Activated naive CD8-positive, alpha-beta T cell treated with anti-CD3 and anti-CD28 coated beads, Interleukin-2, amount 50 U/mL, for 16 hours (primary cell): ENCODE data around the gene NDUFAF3.
"Not testable (repeated sequence)": the region's sequence is repeated elsewhere in the genome, so short reads cannot be mapped to it uniquely, and the experiment has no call there.

Experiments used
- DNase-seq: peaks from one replicate; pipeline ENCODE4 v3.0.0-alpha.2; 2020; ENCODE audit warnings: low read depth, low spot score

NDUFAF3 gene

GRCh38 chr3:48999085-48999858 is 22.6 kb upstream of the NDUFAF3 start:
- no peak for DNase-seq

GRCh38 chr3:49001155-49001554 is 20.8 kb upstream of the NDUFAF3 start:
- DNase-seq = no peak

- no peak for DNase-seq
Observed at GRCh38 chr3:49004352-49005302, 17.3 kb upstream of the NDUFAF3 start.

- no peak for DNase-seq
Observed at GRCh38 chr3:49005303-49005680, 16.6 kb upstream of the NDUFAF3 start.

- no peak for DNase-seq
Observed at GRCh38 chr3:49005998-49006397, 15.9 kb upstream of the NDUFAF3 start.

GRCh38 chr3:49006408-49007067 is 15.4 kb upstream of the NDUFAF3 start:
- no peak for DNase-seq

GRCh38 chr3:49007068-49007770 is 14.7 kb upstream of the NDUFAF3 start, which contains the start of gene WDR6:
Gene WDR6, plus strand, starts transcription at chr3:49007391. Its CDS starts 41 bp downstream, at chr3:49007432.
- DNase-seq = peak; percentile 93

- DNase-seq = peak; percentile 59
Observed at GRCh38 chr3:49007771-49008528, 14.0 kb upstream of the NDUFAF3 start.

- DNase-seq = not testable (repeated sequence)
Observed at GRCh38 chr3:49008627-49009026, 13.3 kb upstream of the NDUFAF3 start.

GRCh38 chr3:49009396-49009795 is 12.5 kb upstream of the NDUFAF3 start:
- DNase-seq = no peak

- no peak for DNase-seq
Observed at GRCh38 chr3:49012441-49013017, 9.4 kb upstream of the NDUFAF3 start.

- no peak for DNase-seq
Observed at GRCh38 chr3:49013113-49013737, 8.7 kb upstream of the NDUFAF3 start.

GRCh38 chr3:49013738-49014660 is 7.9 kb upstream of the NDUFAF3 start:
- no peak for DNase-seq

GRCh38 chr3:49015072-49015471 is 6.8 kb upstream of the NDUFAF3 start:
- no peak for DNase-seq

- no peak for DNase-seq
Observed at GRCh38 chr3:49015765-49016164, 6.2 kb upstream of the NDUFAF3 start.

- no peak for DNase-seq
Observed at GRCh38 chr3:49016414-49017228, 5.3 kb upstream of the NDUFAF3 start.

GRCh38 chr3:49017229-49017970 is 4.5 kb upstream of the NDUFAF3 start:
- DNase-seq = no peak
